Measurements from ENCODE around the gene NR3C1. TPM values are rescaled to one million over a fixed set of nuclear protein-coding genes. Genes with fewer than 3 reads are reported as not detected.

The NR3C1 gene
- total RNA-seq, 1 experiment from 2014 or later: 31.4 TPM

DNA sequence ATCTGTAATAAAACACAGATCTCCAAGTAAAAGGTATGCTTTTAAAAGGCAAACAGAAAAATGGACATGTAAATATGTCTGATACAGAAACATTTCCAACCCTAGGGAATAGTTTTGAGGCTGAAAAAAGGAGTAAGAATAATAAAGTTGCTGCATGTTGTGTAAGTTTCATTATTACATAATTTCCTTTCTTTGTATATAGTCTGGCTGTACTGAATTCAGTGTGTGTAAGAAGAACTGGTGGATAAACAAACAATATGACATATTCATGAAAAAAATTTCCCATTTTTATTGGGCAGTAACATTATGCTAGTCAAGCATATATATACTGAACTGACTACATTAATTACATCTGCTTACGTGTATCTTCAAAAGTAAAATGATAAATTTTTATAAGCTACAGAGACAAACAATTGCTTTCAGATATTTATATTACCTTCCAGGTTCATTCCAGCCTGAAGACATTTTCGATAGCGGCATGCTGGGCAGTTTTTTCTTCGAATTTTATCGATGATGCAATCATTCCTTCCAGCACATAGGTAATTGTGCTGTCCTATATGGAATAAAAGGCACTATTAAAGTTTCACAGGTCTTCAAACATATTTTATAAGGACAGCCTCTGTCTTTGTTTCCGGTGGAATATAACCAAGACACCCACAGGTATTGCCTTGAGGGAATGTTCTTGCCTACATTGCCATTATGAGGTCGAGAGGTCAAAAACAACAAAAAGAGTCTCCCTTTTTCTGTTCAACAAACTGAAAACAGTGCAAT is 93.6 kb downstream of the NR3C1 start:
- Histone ChIP-seq H3K27me3 (ENCODE audit: insufficient read depth, low read length) (no peaks in the 10 kb centered on the region), H4K5ac (ENCODE audit: insufficient read length, low read depth, low read length) (no peak overlapping the region), H4K8ac (replicated peaks; ENCODE audit: insufficient read length, low read depth, low read length) (no peak overlapping the region), H2BK12ac (ENCODE audit: insufficient read length, low read depth, low read length) (no peak overlapping the region), H3K4ac (ENCODE audit: low read depth, low read length) (no peak overlapping the region), H3K23ac (ENCODE audit: insufficient read length, low read depth, low read length) (no peak overlapping the region), H3K18ac (ENCODE audit: insufficient read length, low read depth, low read length) (no peak overlapping the region), H4K91ac (ENCODE audit: insufficient read length, low read depth, low read length) (no peak overlapping the region), H2BK15ac (ENCODE audit: low read depth, low read length) (no peak overlapping the region), H3K27ac (ENCODE audit: insufficient read length, low read depth, low read length) (no peak overlapping the region), H3K79me1 (ENCODE audit: insufficient read depth, low read depth, low read length, poor library complexity, severe bottlenecking) (no peaks in the 10 kb centered on the region), H3K79me2 (ENCODE audit: insufficient read depth, low read length) (no peaks in the 10 kb centered on the region), H3K4me1 (ENCODE audit: insufficient read depth, low read length) (no peaks in the 10 kb centered on the region), H3K23me2 (ENCODE audit: insufficient read length, low read depth, low read length, poor library complexity, severe bottlenecking) (no peaks in the 10 kb centered on the region), H3K9me3 (ENCODE audit: control insufficient read depth, low read depth, low read length) (no peaks in the 10 kb centered on the region), H3K14ac (ENCODE audit: insufficient read depth, low read length) (no peak overlapping the region), H3K9ac (ENCODE audit: extremely low read depth, insufficient read length, low read length) (no peak overlapping the region), H2BK120ac (ENCODE audit: low read depth, low read length, poor library complexity, severe bottlenecking) (no peak overlapping the region), H2AK5ac (ENCODE audit: insufficient read length, low read length) (no peak overlapping the region), H3K4me2 (ENCODE audit: insufficient read depth, insufficient read length, low read length) (no peak overlapping the region), H2BK20ac (ENCODE audit: low read depth, low read length, poor library complexity, severe bottlenecking) (no peak overlapping the region), H3K56ac (ENCODE audit: insufficient read length, low read depth, low read length) (no peak overlapping the region), H2BK5ac (ENCODE audit: insufficient read length, low read length) (no peak overlapping the region), H2AFZ (ENCODE audit: low read length) (no peak overlapping the region), H4K20me1 (ENCODE audit: control insufficient read depth, insufficient read depth, insufficient read length) (no peaks in the 10 kb centered on the region), H3T11ph (ENCODE audit: low read length) (no peak overlapping the region)
- H3K27me3 Mint-ChIP-seq (ENCODE audit: low read depth): no peaks in the 10 kb centered on the region
- WGBS (ENCODE audit: extremely low coverage, insufficient read length, low lambda C conversion rate): no CpG with 5 or more reads among the region's 7 CpGs
- no peak for DNase-seq
- H3K36me3 Mint-ChIP-seq (ENCODE audit: insufficient read depth in 1 of 3, low read depth in 3 of 3): peaks cover 26 to 31% (median 27%) of the 10 kb centered on the region in 3 experiments
- no peak overlapping the region for H3K4me3 Mint-ChIP-seq
- H3K27ac Mint-ChIP-seq: no peak overlapping the region
- no peaks in the 10 kb centered on the region for H3K4me1 Mint-ChIP-seq
- TF ChIP-seq, protein P1, sequence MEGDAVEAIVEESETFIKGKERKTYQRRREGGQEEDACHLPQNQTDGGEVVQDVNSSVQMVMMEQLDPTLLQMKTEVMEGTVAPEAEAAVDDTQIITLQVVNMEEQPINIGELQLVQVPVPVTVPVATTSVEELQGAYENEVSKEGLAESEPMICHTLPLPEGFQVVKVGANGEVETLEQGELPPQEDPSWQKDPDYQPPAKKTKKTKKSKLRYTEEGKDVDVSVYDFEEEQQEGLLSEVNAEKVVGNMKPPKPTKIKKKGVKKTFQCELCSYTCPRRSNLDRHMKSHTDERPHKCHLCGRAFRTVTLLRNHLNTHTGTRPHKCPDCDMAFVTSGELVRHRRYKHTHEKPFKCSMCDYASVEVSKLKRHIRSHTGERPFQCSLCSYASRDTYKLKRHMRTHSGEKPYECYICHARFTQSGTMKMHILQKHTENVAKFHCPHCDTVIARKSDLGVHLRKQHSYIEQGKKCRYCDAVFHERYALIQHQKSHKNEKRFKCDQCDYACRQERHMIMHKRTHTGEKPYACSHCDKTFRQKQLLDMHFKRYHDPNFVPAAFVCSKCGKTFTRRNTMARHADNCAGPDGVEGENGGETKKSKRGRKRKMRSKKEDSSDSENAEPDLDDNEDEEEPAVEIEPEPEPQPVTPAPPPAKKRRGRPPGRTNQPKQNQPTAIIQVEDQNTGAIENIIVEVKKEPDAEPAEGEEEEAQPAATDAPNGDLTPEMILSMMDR (conservative IDR thresholded peaks at IDR 0.05): no peak
- H3K9me3 Mint-ChIP-seq: peaks cover 0 to 1% of the 10 kb centered on the region in 2 experiments; a peak in 1 of 5 replicates

Measured in H9 (cell line).